Endothelial cell of umbilical vein (primary cell): Measurements from ENCODE around the gene L3MBTL4. TPM values are rescaled to one million over a fixed set of nuclear protein-coding genes. Genes with fewer than 3 reads are reported as not detected.

Source experiments
- BruUV-seq: library from RNA; stranded (reverse); fragments of 400-500 nt; replicated peaks from 2 replicates; lab custom pipeline; 2021; lab: Mats Ljungman, UMichigan
- CTCF ChIA-PET: fragments of 300-600, 350-600 bp; sonication (Branson Sonifier 250); formaldehyde crosslinking; loops from one replicate; lab custom pipeline; 2021; ENCODE audit warnings: antibody characterized with exemption, inconsistent platforms; lab: Charles Lee
- POLR2A ChIA-PET: fragments of 300-600, 350-600 bp; sonication (Branson Sonifier 250); formaldehyde crosslinking; loops from one replicate; lab custom pipeline; 2021; ENCODE audit warnings: antibody characterized with exemption, inconsistent platforms; lab: Charles Lee
- DNase-seq: peaks from one replicate; pipeline ENCODE4 v3.0.0-alpha.2; 2011; ENCODE audit warnings: low read depth, low spot score
- FAIRE-seq: peaks from 2 replicates; lab custom pipeline; 2011; peaks lifted over from hg19 to GRCh38; lab: Jason Lieb, UNC
- H2AFZ ChIP-seq: 2 replicates; pipeline ENCODE4 v1.6.0; 2012; ENCODE audit warnings: low read depth, low read length, control low read depth, inconsistent platforms
- H3K27ac ChIP-seq: 2 replicates; pipeline ENCODE4 v1.5.1; 2011; ENCODE audit warnings: low read depth, mild to moderate bottlenecking, control low read depth, low read length, moderate library complexity; ENCODE audit not compliant: insufficient read depth
- H3K27me3 ChIP-seq, 2 experiments: 2 replicates each; pipeline versions ENCODE4 v1.6.0 to v1.6.1; 2011; ENCODE audit warnings: low read length in 2 of 2, mixed read lengths in 1 of 2; ENCODE audit not compliant: control insufficient read depth in 2 of 2, insufficient read depth in 2 of 2
- H3K36me3 ChIP-seq, 2 experiments: 2 replicates in 1 of 2; 3 replicates in 1 of 2; pipeline ENCODE4 v1.5.1; 2011; ENCODE audit warnings: low read length in 2 of 2, mild to moderate bottlenecking in 1 of 2, moderate library complexity in 1 of 2; ENCODE audit not compliant: control insufficient read depth in 2 of 2, insufficient read depth in 2 of 2; ENCODE audit errors: extremely low read depth in 1 of 2
- H3K4me1 ChIP-seq: 3 replicates; pipeline ENCODE4 v1.5.1; 2011; ENCODE audit warnings: mild to moderate bottlenecking, low read length; ENCODE audit not compliant: control insufficient read depth, insufficient read depth; ENCODE audit errors: extremely low read depth
- H3K4me2 ChIP-seq: 2 replicates; pipeline ENCODE4 v1.6.1; 2011; ENCODE audit warnings: low read length, control low read depth, mixed read lengths; ENCODE audit not compliant: insufficient read depth
- H3K4me3 ChIP-seq, 3 experiments: fragments of 200-600 bp in 1 of 3; sonication (generic), shearing (Covaris generic) in 1 of 3; replicated peaks in 1 of 3; 2 replicates each; pipeline ENCODE4 v1.5.1; 2011 to 2016; ENCODE audit warnings: control low read depth in 3 of 3, low read length in 3 of 3, mild to moderate bottlenecking in 2 of 3, inconsistent platforms in 1 of 3, low read depth in 1 of 3, moderate library complexity in 1 of 3; ENCODE audit not compliant: insufficient read depth in 1 of 3
- H3K79me2 ChIP-seq: 2 replicates; pipeline ENCODE4 v1.6.0; 2012; ENCODE audit warnings: low read length, inconsistent platforms; ENCODE audit not compliant: control insufficient read depth, insufficient read depth
- H3K9ac ChIP-seq: replicated peaks from 2 replicates; pipeline ENCODE3; 2011; ENCODE audit warnings: low read length, control low read depth; ENCODE audit not compliant: insufficient read depth; ENCODE audit errors: extremely low read depth
- H3K9me1 ChIP-seq: replicated peaks from 3 replicates; pipeline ENCODE4 v1.6.0; 2011; ENCODE audit warnings: mild to moderate bottlenecking, low read length; ENCODE audit not compliant: control insufficient read depth, insufficient read depth; ENCODE audit errors: extremely low read depth
- H3K9me3 ChIP-seq: replicated peaks from 2 replicates; pipeline ENCODE4 v1.5.1; 2012; ENCODE audit warnings: low read length, inconsistent platforms; ENCODE audit not compliant: control insufficient read depth, insufficient read depth
- H4K20me1 ChIP-seq: replicated peaks from 2 replicates; pipeline ENCODE3; 2011; ENCODE audit warnings: mild to moderate bottlenecking, low read length; ENCODE audit not compliant: control insufficient read depth, insufficient read depth; ENCODE audit errors: extremely low read depth
- CTCF ChIP-seq, 2 donors: IDR thresholded peaks; 1 replicate in 1 of 2; 2 replicates in 1 of 2; pipeline ENCODE4 v1.5.1; 2011; ENCODE audit warnings: low read length in 2 of 2, mild to moderate bottlenecking in 2 of 2, moderate library complexity in 2 of 2, control low read depth in 1 of 2, inconsistent platforms in 1 of 2, low read depth in 1 of 2; ENCODE audit not compliant: insufficient read depth in 1 of 2; ENCODE audit errors: extremely low read depth in 1 of 2
- EZH2 ChIP-seq: IDR thresholded peaks from 2 replicates; pipeline ENCODE4 v1.6.1; 2012; ENCODE audit warnings: borderline replicate concordance, low read depth, mild to moderate bottlenecking, moderate library complexity, low read length, inconsistent platforms; ENCODE audit not compliant: severe bottlenecking
- FOS ChIP-seq: IDR thresholded peaks from 2 replicates; pipeline ENCODE4 v1.6.1; 2011; ENCODE audit warnings: mild to moderate bottlenecking, low read length, moderate library complexity, borderline replicate concordance; ENCODE audit not compliant: insufficient read depth
- GATA2 ChIP-seq: IDR thresholded peaks from 2 replicates; pipeline ENCODE4 v1.7.0; 2011; ENCODE audit warnings: low read depth, mild to moderate bottlenecking, moderate library complexity, mixed read lengths, low read length; ENCODE audit not compliant: insufficient read length, insufficient read depth
- JUN ChIP-seq: IDR thresholded peaks from 2 replicates; pipeline ENCODE4 v1.6.1; 2011; ENCODE audit warnings: borderline replicate concordance, low read depth; ENCODE audit not compliant: insufficient read length, insufficient read depth
- MAX ChIP-seq: IDR thresholded peaks from 2 replicates; pipeline ENCODE4 v1.6.1; 2011; ENCODE audit not compliant: insufficient read depth, insufficient read length
- POLR2A ChIP-seq: IDR thresholded peaks from 2 replicates; pipeline ENCODE4 v1.6.1; 2012; ENCODE audit warnings: low read depth, mild to moderate bottlenecking, control low read depth, low read length
- POLR2AphosphoS5 ChIP-seq: IDR thresholded peaks from 2 replicates; pipeline ENCODE4 v1.6.1; 2012; ENCODE audit warnings: low read depth, mild to moderate bottlenecking, control low read depth, low read length, moderate library complexity; ENCODE audit not compliant: insufficient read depth
- dilution Hi-C: fragments of 300-500 bp; cut with MboI; formaldehyde crosslinking; loops from one replicate; pipeline ENCODE4 v1.15.0; 2019; ENCODE audit warnings: low sequenced_read_pairs; ENCODE audit not compliant: extremely low pct_ligation_motif_present
- intact Hi-C: fragments of 100-400 bp; cut with micrococcal nuclease; formaldehyde crosslinking; loops from one replicate; pipeline ENCODE4 v1.10.0; 2022
- polyA plus RNA-seq, 4 experiments: library from polyadenylated mRNA; depleted of rRNA in 3 of 4; stranded (reverse) in 3 of 4; unstranded in 1 of 4; fragments of >200 nt; gene quantifications; 2 replicates each; pipeline versions ENCODE4 v1.2.1 to v1.2.3, GENCODE V29; 2011 to 2012; ENCODE audit warnings: missing spikeins in 1 of 4
- total RNA-seq: library from RNA; stranded (reverse); gene quantifications from 2 replicates; pipeline ENCODE4 v1.2.3, GENCODE V29; 2021

The L3MBTL4 gene
- total and polyA plus RNA-seq, 2 donors (not counting 3 experiments of a cell fraction or from before 2014, with no cell fraction given), result 0.80 TPM; not detected in 1

- Histone ChIP-seq H3K4me1 (peaks cover 21% of the 10 kb centered on the region), H3K27ac (peak overlapping the region; percentile 96), H3K79me2 (no peaks in the 10 kb centered on the region), H3K9me3 (no peaks in the 10 kb centered on the region), H3K27me3 (no peaks in the 10 kb centered on the region), H3K36me3 (no peaks in the 10 kb centered on the region), H4K20me1 (no peaks in the 10 kb centered on the region), H3K9ac (no peak overlapping the region), H2AFZ (no peak overlapping the region), H3K4me2 (no peak overlapping the region), H3K9me1 (no peaks in the 10 kb centered on the region), H3K4me3 (no peak overlapping the region)
- no TSS peak for BruUV-seq
- DNase-seq (no peak), FAIRE-seq (no peak)
- intact Hi-C loops (loop anchor here (5.0 kb wide), 1 partner anchor 165 kb away; no protein-coding TSS in a partner anchor), dilution Hi-C loops (no loop called here)
- ChIA-PET CTCF (no interaction called here), POLR2A (no interaction called here)
- TF ChIP-seq JUN (no peak), EZH2 (no peak), CTCF (IDR thresholded peaks at IDR 0.05; ENCODE audit: extremely low read depth in 1 of 2, insufficient read depth in 1 of 2, low read depth in 1 of 2, low read length in 2 of 2) (no peak), GATA2 (no peak), POLR2AphosphoS5 (no peak), POLR2A (no peak), FOS (no peak), MAX (no peak)
Observed at GRCh38 chr18:6057604-6058003, 357.1 kb downstream of the L3MBTL4 start.
